Amniotic stem cell (primary cell): Measurements from ENCODE around the gene CCT8L2.
"Not testable (repeated sequence)": the region's sequence is repeated elsewhere in the genome, so short reads cannot be mapped to it uniquely, and the experiment has no call there.

Source experiments
- DNase-seq: peaks from one replicate; lab custom pipeline; 2025; lab: John Stamatoyannopoulos, UW

Gene CCT8L2

GRCh38 chr22:16595251-16595650, 2.6 kb upstream of the CCT8L2 start:
- DNase-seq: not testable (repeated sequence)

DNA sequence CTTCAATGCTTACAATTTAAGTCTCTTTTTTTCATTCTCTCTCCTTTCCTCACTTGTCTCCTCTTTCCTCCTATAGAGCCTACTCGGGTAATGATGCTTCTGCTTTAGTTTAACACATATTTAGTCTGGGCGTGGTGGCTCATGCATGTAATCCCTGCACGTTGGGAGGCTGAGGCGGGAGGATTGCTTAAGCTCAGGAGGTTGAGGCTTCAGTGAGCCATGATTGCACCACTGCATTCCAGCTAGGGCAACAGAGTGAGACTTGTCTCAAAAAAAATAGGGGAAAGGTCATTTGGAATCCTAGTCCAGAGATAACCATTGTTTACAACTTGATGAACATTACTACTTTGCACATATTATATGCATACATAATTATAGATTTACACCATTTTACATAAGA, 1.4 kb upstream of the CCT8L2 start:
- no peak for DNase-seq

DNA sequence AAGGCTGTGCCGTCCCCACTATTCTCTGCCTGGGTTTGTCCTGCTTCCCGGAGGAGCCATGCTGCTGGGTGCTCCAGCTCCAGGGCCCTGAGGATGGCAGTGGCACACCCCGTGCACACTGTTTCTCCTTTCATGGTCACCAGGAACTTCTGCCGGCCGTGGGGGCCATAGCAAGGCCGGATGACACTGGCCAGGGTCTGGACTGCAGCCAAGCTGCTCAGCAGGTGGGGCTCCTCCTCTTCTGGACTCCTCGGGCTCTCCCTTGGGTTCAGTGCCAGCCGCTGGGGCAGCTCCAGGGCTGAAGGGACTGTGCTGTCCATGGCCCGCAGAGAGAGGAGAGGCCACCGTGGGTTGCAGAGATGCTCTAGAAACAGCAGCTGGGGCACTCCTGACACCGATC, 379 bp downstream of the CCT8L2 start:
- not testable (repeated sequence) for DNase-seq

DNA sequence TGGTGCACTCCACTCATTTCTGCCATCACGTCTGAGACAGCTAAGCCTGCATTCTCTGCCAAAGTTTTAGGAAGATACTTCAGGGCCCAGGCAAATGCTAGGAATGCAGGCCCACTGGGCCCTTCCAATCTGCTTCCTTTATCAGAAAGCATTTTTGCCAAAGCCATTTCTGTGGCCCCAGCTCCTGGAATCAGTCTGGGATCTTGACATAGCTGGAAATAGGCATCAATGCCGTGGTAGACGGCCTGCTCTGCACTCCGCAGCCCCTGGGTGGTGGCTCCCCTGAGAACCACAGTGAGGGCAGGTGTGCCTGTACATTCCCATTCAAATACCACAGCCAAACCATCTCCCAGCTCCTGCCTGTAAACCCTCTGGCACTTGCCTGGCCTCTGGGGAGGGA, 1.5 kb downstream of the CCT8L2 start:
- DNase-seq: not testable (repeated sequence)

DNA sequence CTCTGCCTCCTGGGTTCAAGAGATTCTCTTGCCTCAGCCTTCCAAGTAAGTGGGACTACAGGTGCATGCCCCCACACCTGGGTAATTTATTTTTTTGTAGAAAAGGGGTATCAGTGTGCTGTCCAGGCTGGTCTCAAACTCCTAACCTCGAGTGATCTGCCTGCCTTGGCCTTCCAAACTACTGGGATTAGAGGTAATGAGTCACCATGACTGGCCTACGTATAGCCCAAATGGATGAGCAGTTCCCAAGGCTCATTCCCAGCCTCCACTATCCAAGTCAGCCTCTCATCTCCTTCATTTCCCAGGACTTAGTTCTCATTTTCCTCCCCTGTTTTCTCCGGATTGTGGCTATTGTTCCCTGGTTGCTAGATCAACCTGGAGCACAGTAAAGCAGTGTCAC, 5.6 kb downstream of the CCT8L2 start:
- no peak for DNase-seq

DNA sequence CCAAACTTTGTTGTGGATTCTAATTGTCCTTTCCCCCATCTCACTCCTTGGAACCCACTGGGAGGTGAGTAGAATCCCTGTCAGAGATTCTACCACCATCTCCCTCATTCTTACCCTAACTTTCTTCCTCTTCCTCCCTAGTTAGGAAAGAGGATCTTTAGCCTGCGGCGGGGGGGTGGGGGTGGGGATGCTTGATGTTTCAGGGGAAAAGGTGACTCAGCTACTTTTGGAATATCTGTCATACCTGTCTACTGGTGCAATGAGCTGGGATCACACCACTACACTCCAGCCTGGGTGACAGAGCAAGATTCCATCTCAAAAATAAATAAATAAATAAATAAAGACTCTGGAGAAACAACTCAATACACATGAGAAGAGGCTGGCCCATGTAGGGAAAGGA, 6.4 kb downstream of the CCT8L2 start:
- DNase-seq: no peak

GRCh38 chr22:16580872-16581271, 11.7 kb downstream of the CCT8L2 start:
- DNase-seq: not testable (repeated sequence)

- not testable (repeated sequence) for DNase-seq
Measured at GRCh38 chr22:16569240-16569834, 23.3 kb downstream of the CCT8L2 start.

DNA sequence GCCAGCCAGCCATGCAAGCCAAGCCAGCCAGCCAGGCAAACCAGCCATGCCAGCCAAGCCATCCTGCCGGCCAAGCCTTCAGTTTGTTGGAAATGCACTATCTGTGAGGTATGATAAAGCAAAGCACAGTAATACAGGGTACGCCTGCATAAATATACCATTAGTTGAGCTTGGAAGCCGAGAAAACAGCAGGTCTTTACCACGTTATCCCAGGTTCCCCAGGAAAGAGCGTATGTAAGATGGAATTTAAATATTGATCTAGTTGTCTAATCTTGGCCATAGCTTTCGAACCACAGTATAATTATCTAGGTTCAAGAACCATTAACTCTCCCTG, 24.2 kb downstream of the CCT8L2 start:
- no peak for DNase-seq

- DNase-seq: not testable (repeated sequence)
Measured at GRCh38 chr22:16567617-16568424, 24.8 kb downstream of the CCT8L2 start.

DNA sequence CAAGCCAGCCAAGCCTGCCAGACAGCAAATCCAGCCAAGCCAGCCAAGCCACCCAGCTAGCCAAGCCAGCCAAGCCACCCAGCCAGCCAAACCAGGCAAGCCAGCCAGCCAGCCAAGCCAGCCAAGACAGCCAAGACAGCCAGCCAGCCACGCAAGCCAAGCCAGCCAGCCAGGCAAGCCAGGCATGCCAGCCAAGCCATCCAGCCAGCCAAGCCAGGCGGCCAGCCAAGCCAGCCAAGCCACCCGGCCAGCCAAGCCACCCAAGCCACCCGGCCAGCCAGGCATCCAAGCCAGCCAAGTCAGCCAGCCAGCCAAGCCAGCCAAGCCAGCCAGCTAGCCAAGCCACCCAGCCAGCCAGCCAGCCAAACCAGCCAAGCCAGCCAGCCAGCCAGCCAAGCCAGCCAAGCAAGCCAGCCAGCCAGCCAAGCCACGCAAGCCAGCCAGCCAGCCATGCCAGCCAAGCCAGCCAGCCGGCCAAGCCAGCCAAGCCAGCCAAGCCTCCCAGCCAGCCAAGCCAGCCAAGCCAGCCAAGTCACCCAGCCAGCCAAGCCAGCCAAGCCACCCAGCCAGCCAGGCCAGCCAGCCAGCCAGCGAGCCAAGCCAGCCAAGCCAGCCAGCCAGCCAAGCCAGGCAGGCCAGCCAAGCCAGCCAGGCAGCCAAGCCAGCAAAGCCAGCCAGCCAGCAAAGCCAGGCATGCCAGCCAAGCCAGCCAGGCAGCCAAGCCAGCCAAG, 26.0 kb downstream of the CCT8L2 start:
- DNase-seq: not testable (repeated sequence)

DNA sequence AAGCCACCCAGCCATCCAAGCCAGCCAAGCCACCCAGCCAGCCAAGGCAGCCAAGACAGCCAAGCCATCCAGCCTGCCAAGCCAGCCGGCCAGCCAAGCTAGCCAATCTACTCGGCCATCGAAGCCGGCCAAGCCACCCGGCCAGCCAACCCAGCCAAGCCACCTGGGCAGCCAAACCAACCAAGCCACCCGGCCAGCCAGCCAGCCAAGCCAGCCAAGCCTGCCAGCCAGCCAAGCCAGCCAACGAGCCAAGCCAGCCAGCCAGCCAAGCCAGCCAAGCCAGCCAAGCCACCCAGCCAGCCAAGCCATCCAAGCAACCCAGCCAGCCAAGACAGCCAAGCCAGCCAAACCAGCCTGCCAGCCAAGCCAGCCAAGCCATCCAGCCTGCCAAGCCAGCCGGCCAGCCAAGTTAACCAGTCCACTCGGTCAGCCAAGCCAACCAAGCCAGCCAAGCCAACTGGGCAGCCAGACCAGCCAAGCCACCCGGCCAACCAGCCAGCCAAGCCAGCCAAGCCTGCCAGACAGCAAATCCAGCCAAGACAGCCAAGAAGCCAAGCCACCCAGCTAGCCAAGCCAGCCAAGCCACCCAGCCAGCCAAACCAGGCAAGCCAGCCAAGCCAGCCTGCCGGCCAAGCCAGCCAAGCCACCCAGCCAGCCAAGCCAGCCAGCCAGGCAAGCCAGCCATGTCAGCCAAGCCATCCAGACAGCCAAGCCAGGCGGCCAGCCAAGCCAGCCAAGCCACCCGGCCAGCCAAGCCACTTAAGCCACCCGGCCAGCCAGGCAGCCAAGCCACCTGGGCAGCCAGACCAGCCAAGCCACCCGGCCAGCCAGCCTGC, 26.8 kb downstream of the CCT8L2 start:
- not testable (repeated sequence) for DNase-seq

GRCh38 chr22:16564837-16565584, 27.6 kb downstream of the CCT8L2 start:
- DNase-seq: not testable (repeated sequence)

GRCh38 chr22:16563555-16564520, 28.8 kb downstream of the CCT8L2 start:
- no peak for DNase-seq

DNA sequence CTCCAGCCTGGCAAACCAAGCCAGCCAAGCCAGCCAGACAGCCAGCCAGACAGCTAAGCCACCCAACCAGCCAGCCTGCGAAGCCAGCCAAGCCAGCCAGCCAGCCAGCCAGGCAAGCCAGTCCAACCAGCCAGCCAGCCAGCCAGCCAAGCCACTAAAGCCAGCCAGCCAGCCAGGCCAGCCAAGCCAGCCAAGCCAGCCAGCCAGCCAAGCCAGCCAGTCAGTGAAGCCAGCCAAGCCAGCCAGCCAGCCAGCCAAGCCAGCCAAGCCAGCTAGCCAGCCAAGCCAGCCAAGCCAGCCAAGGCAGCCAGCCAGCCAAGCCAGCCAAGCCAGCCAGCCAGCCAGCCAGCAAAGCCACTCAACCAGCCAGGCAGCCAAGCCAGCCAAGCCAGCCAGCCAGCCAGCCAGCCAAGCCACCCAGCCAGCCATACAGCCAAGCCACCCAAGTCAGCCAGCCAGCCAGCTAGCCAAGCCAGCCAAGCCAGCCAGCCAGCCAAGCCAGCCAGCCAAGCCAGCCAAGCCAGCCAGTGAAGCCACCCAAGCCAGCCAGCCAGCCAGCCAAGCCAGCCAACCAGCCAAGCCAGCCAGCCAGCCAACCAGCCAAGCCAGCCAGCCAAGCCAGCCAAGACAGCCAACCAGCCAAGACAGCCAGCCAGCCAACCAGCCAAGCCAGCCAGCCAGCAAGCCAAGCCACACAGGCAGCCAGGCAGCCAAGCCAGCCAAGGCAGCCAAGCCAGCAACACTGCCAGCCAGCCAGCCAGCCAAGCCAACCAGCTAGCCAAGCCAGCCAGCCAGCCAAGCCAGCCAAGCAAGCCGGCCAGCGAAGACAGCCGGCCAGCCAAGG, 29.7 kb downstream of the CCT8L2 start:
- no peak for DNase-seq

- DNase-seq: not testable (repeated sequence)
Measured at GRCh38 chr22:16561093-16561658, 31.4 kb downstream of the CCT8L2 start.

- DNase-seq: not testable (repeated sequence)
Measured at GRCh38 chr22:16560651-16561050, 32.0 kb downstream of the CCT8L2 start.

- DNase-seq: not testable (repeated sequence)
Measured at GRCh38 chr22:16559996-16560395, 32.6 kb downstream of the CCT8L2 start.
